HEK293 (cell line): ENCODE results near the gene RPL23.

Experiments used
- CTCF ChIA-PET: fragments of 350-600 bp; formaldehyde crosslinking; extraction: SDS; loops from one replicate; lab custom pipeline; 2021; ENCODE audit warnings: antibody characterized with exemption; lab: Yijun Ruan, JAX
- POLR2A ChIA-PET: fragments of 300-600 bp; formaldehyde crosslinking; extraction: SDS; loops from one replicate; lab custom pipeline; 2020; ENCODE audit warnings: antibody characterized with exemption, inconsistent platforms; lab: Yijun Ruan, JAX
- H3K27ac ChIP-seq: fragments of 200-500 bp; sonication (Bioruptor generic); 2 replicates; pipeline ENCODE4 v1.5.1; 2014; ENCODE audit warnings: low read depth, low read length, control low read depth, inconsistent platforms; ENCODE audit errors: extremely low read depth
- H3K36me3 ChIP-seq, 2 experiments: fragments of 200-500 bp in 1 of 2; sonication (Bioruptor generic) in 1 of 2; 1 replicate in 1 of 2; 2 replicates in 1 of 2; pipeline ENCODE4 v1.5.1; 2014 to 2017; ENCODE audit warnings: inconsistent platforms in 2 of 2, low read length in 2 of 2; ENCODE audit not compliant: control insufficient read depth in 2 of 2, insufficient read depth in 1 of 2
- H3K4me1 ChIP-seq: fragments of 200-500 bp; sonication (Bioruptor generic); 2 replicates; pipeline ENCODE4 v1.5.1; 2014; ENCODE audit warnings: mild to moderate bottlenecking, low read length, inconsistent platforms; ENCODE audit not compliant: control insufficient read depth, insufficient read depth
- H3K4me3 ChIP-seq: 2 replicates; pipeline ENCODE4 v1.5.1; 2011; ENCODE audit warnings: low read depth, mild to moderate bottlenecking, control low read depth, low read length, moderate library complexity
- H3K9me3 ChIP-seq: fragments of 200-500 bp; sonication (Bioruptor generic); 2 replicates; pipeline ENCODE4 v1.5.1; 2014; ENCODE audit warnings: low read depth, low read length, inconsistent platforms; ENCODE audit not compliant: control insufficient read depth, insufficient read depth
- BCL6B ChIP-seq: fragments of 450-650 bp; formaldehyde crosslinking; IDR thresholded peaks from 2 replicates; pipeline ENCODE4 v1.5.1; 2017; ENCODE audit warnings: missing biosample characterization, missing genetic modification characterization
- FEZF1 ChIP-seq: fragments of 450-650 bp; formaldehyde crosslinking; IDR thresholded peaks from 2 replicates; pipeline ENCODE4 v1.5.1; 2016; ENCODE audit warnings: missing biosample characterization, missing genetic modification characterization
- GLI2 ChIP-seq: fragments of 450-650 bp; formaldehyde crosslinking; IDR thresholded peaks from 2 replicates; pipeline ENCODE4; 2017; ENCODE audit warnings: missing biosample characterization, missing genetic modification characterization, low read depth, borderline replicate concordance
- GLIS1 ChIP-seq: fragments of 450-650 bp; formaldehyde crosslinking; IDR thresholded peaks from 2 replicates; pipeline ENCODE4 v1.5.1; 2016; ENCODE audit warnings: missing biosample characterization, missing genetic modification characterization
- OSR2 ChIP-seq: fragments of 450-650 bp; formaldehyde crosslinking; IDR thresholded peaks from 2 replicates; pipeline ENCODE4 v1.5.1; 2016; ENCODE audit warnings: missing biosample characterization, missing genetic modification characterization
- OVOL3 ChIP-seq: fragments of 450-650 bp; formaldehyde crosslinking; IDR thresholded peaks from 2 replicates; pipeline ENCODE4 v1.5.1; 2016; ENCODE audit warnings: missing biosample characterization, missing genetic modification characterization
- PRDM1 ChIP-seq: fragments of 450-650 bp; formaldehyde crosslinking; IDR thresholded peaks from 2 replicates; pipeline ENCODE4; 2016; ENCODE audit warnings: missing biosample characterization, missing genetic modification characterization
- SCRT1 ChIP-seq: fragments of 450-650 bp; formaldehyde crosslinking; IDR thresholded peaks from 2 replicates; pipeline ENCODE4 v1.5.1; 2016; ENCODE audit warnings: missing biosample characterization, missing genetic modification characterization, borderline replicate concordance
- SCRT2 ChIP-seq: fragments of 450-650 bp; formaldehyde crosslinking; IDR thresholded peaks from 2 replicates; pipeline ENCODE4 v1.5.1; 2016; ENCODE audit warnings: missing biosample characterization, missing genetic modification characterization
- SP7 ChIP-seq: fragments of 450-650 bp; formaldehyde crosslinking; IDR thresholded peaks from 2 replicates; pipeline ENCODE4 v1.5.1; 2016; ENCODE audit warnings: missing biosample characterization, missing genetic modification characterization
- WT1 ChIP-seq: fragments of 450-650 bp; formaldehyde crosslinking; IDR thresholded peaks from 2 replicates; pipeline ENCODE4 v1.5.1; 2016; ENCODE audit warnings: missing biosample characterization, missing genetic modification characterization
- ZBTB17 ChIP-seq: fragments of 450-650 bp; formaldehyde crosslinking; IDR thresholded peaks from 2 replicates; pipeline ENCODE4 v1.5.1; 2016; ENCODE audit warnings: missing biosample characterization, missing genetic modification characterization
- ZBTB6 ChIP-seq: fragments of 450-650 bp; formaldehyde crosslinking; IDR thresholded peaks from 2 replicates; pipeline ENCODE4 v1.5.1; 2017; ENCODE audit warnings: missing biosample characterization, missing genetic modification characterization
- ZEB2 ChIP-seq: fragments of 450-650 bp; formaldehyde crosslinking; IDR thresholded peaks from 2 replicates; pipeline ENCODE4 v1.5.1; 2016; ENCODE audit warnings: missing biosample characterization, missing genetic modification characterization
- ZFP37 ChIP-seq: fragments of 450-650 bp; formaldehyde crosslinking; IDR thresholded peaks from 2 replicates; pipeline ENCODE4 v1.5.1; 2016; ENCODE audit warnings: missing biosample characterization, missing genetic modification characterization
- ZNF114 ChIP-seq: fragments of 450-650 bp; formaldehyde crosslinking; IDR thresholded peaks from 2 replicates; pipeline ENCODE4 v1.5.0; 2017; ENCODE audit warnings: missing biosample characterization, missing genetic modification characterization
- ZNF174 ChIP-seq: fragments of 450-650 bp; formaldehyde crosslinking; IDR thresholded peaks from 2 replicates; pipeline ENCODE4 v1.5.0; 2017; ENCODE audit warnings: missing biosample characterization, mild to moderate bottlenecking, missing genetic modification characterization
- ZNF24 ChIP-seq: fragments of 450-650 bp; formaldehyde crosslinking; IDR thresholded peaks from 2 replicates; pipeline ENCODE4 v1.5.1; 2016; ENCODE audit warnings: missing biosample characterization, missing genetic modification characterization
- ZNF391 ChIP-seq: fragments of 450-650 bp; formaldehyde crosslinking; IDR thresholded peaks from 2 replicates; pipeline ENCODE4 v1.5.1; 2016; ENCODE audit warnings: low read depth, missing biosample characterization, missing genetic modification characterization, borderline replicate concordance
- ZNF488 ChIP-seq: fragments of 450-650 bp; formaldehyde crosslinking; IDR thresholded peaks from 2 replicates; pipeline ENCODE4 v1.5.1; 2016; ENCODE audit warnings: missing biosample characterization, missing genetic modification characterization
- ZNF544 ChIP-seq: fragments of 450-650 bp; formaldehyde crosslinking; IDR thresholded peaks from 2 replicates; pipeline ENCODE4 v1.5.0; 2017; ENCODE audit warnings: missing biosample characterization, missing genetic modification characterization
- ZNF571 ChIP-seq: fragments of 450-650 bp; formaldehyde crosslinking; IDR thresholded peaks from 2 replicates; pipeline ENCODE4 v1.5.0; 2017; ENCODE audit warnings: missing biosample characterization, missing genetic modification characterization
- ZNF623 ChIP-seq: fragments of 450-650 bp; formaldehyde crosslinking; IDR thresholded peaks from 2 replicates; pipeline ENCODE4 v1.5.1; 2016; ENCODE audit warnings: missing biosample characterization, missing genetic modification characterization

Gene RPL23

GRCh38 chr17:38824899-38825761 is 28.4 kb downstream of the RPL23 start, which contains the start of gene CWC25 (continued):
- TF ChIP-seq BCL6B (tag by site-specific recombination) = peak; percentile 97
- TF ChIP-seq ZBTB6 = peak; percentile 36; the same call in 1 of the 2 replicates
- TF ChIP-seq ZNF488 = no peak
- no peak for TF ChIP-seq ZNF571 (tag by site-specific recombination)
- peak; percentile 97 for TF ChIP-seq ZBTB17 (tag by site-specific recombination)

GRCh38 chr17:38815576-38816193 is 37.8 kb downstream of the RPL23 start:
- TF ChIP-seq PRDM1 (tag by site-specific recombination) = 0 out of 2 replicates have a peak, but pooled peaks have one; percentile 26
- TF ChIP-seq ZNF544 (tag by site-specific recombination) = no peak
- Histone ChIP-seq H3K27ac (no peak overlapping the region), H3K9me3 (no peaks in the 10 kb centered on the region), H3K36me3 (peaks cover 73 to 77% of the 10 kb centered on the region in 2 experiments), H3K4me1 (no peaks in the 10 kb centered on the region), H3K4me3 (no peak overlapping the region)
- CTCF ChIA-PET = no interaction called here
- POLR2A ChIA-PET = no interaction called here

- Histone ChIP-seq H3K9me3 (no peaks in the 10 kb centered on the region), H3K36me3 (peaks cover 74 to 85% of the 10 kb centered on the region in 2 experiments), H3K4me1 (no peaks in the 10 kb centered on the region), H3K4me3 (no peak overlapping the region), H3K27ac (no peak overlapping the region)
- POLR2A ChIA-PET = interaction anchor here (0.7 to 1.2 kb wide), 2 partner anchors 8 to 37 kb away, joined by 3 read pairs; no protein-coding TSS in a partner anchor
- TF ChIP-seq OVOL3 (tag by site-specific recombination) = no peak
- CTCF ChIA-PET = interaction anchor here (0.5 kb wide), 1 partner anchor 75 kb away, joined by 4 read pairs; no protein-coding TSS in a partner anchor
Measured at GRCh38 chr17:38809828-38810227, 43.7 kb downstream of the RPL23 start.

GRCh38 chr17:38800237-38800760 is 53.2 kb downstream of the RPL23 start:
- Histone ChIP-seq H3K4me3 (peak overlapping the region; percentile 83), H3K27ac (peak overlapping the region; percentile 99), H3K4me1 (peaks cover 17% of the 10 kb centered on the region), H3K36me3 (peaks cover 41 to 68% of the 10 kb centered on the region in 2 experiments), H3K9me3 (no peaks in the 10 kb centered on the region)
- POLR2A ChIA-PET = interaction anchor here (1.0 to 1.9 kb wide), 6 partner anchors 11 to 69 kb away, joined by 3 to 8 read pairs (median 4); partner anchors contain the start of gene LASP1
- CTCF ChIA-PET = interaction anchor here (0.6 to 1.6 kb wide), 3 partner anchors 132 to 821 kb away, joined by 3 to 5 read pairs (median 3); no protein-coding TSS in a partner anchor
- TF ChIP-seq GLIS1 = peak; percentile 79
- no peak for TF ChIP-seq ZNF114 (tag by site-specific recombination)
- no peak for TF ChIP-seq ZNF623 (tag by site-specific recombination)
- peak; percentile 54; the same call in 1 of the 2 replicates for TF ChIP-seq ZNF24 (tag by site-specific recombination)
- TF ChIP-seq GLI2 (tag by site-specific recombination) = 0 out of 2 replicates have a peak, but pooled peaks have one; percentile 41
- peak; percentile 76 for TF ChIP-seq FEZF1 (tag by site-specific recombination)
- no peak for TF ChIP-seq ZNF174 (tag by site-specific recombination)
- peak; percentile 56; the same call in 1 of the 2 replicates for TF ChIP-seq WT1 (tag by site-specific recombination)
- TF ChIP-seq OSR2 (tag by site-specific recombination) = peak; percentile 60
- TF ChIP-seq ZNF391 (tag by site-specific recombination) = no peak
- peak; percentile 64; the same call in 1 of the 2 replicates for TF ChIP-seq ZEB2 (tag by site-specific recombination)
- 0 out of 2 replicates have a peak, but pooled peaks have one; percentile 6 for TF ChIP-seq ZFP37 (tag by site-specific recombination)
- peak; percentile 99 for TF ChIP-seq SCRT2 (tag by site-specific recombination)
- peak; percentile 96 for TF ChIP-seq SCRT1
- peak; percentile 73 for TF ChIP-seq SP7 (tag by site-specific recombination)
